HepG2 (cell line): ENCODE measurements around the gene HOXC12.

Experiments
- BHLHE40 ChIP-seq: IDR thresholded peaks from 2 replicates; pipeline ENCODE4 v1.6.1; 2011; ENCODE audit warnings: low read length, improper control_type of control experiment
- CEBPB ChIP-seq: IDR thresholded peaks from 2 replicates; pipeline ENCODE4 v1.6.1; 2011; ENCODE audit warnings: low read depth, low read length, improper control_type of control experiment, borderline replicate concordance
- RNF2 ChIP-seq: fragments of 450-650 bp; conservative IDR thresholded peaks from 2 replicates; pipeline ENCODE4 v1.6.1; 2016; ENCODE audit warnings: low read depth
- SETDB1 ChIP-seq: sonication (generic); formaldehyde crosslinking; IDR thresholded peaks from 2 replicates; pipeline ENCODE4 v1.5.1; 2020; ENCODE audit warnings: missing genetic modification reagents, mild to moderate bottlenecking, borderline replicate concordance
- SP5 ChIP-seq: IDR thresholded peaks from 2 replicates; pipeline ENCODE4 v1.6.1; 2016; ENCODE audit warnings: low read depth, borderline replicate concordance
- TBX3 ChIP-seq: fragments of 450-650 bp; IDR thresholded peaks from 2 replicates; pipeline ENCODE4 v1.6.1; 2017; ENCODE audit warnings: antibody characterized with exemption, mild to moderate bottlenecking, inconsistent platforms, borderline replicate concordance
- ZFP1 ChIP-seq: IDR thresholded peaks from 2 replicates; pipeline ENCODE4 v1.6.1; 2016
- TF ChIP-seq, protein P1 (sequence below): sonication (generic); formaldehyde crosslinking; IDR thresholded peaks from 2 replicates; pipeline ENCODE4 v1.5.0; 2020; ENCODE audit warnings: mild to moderate bottlenecking, missing genetic modification reagents, moderate library complexity

DNA sequence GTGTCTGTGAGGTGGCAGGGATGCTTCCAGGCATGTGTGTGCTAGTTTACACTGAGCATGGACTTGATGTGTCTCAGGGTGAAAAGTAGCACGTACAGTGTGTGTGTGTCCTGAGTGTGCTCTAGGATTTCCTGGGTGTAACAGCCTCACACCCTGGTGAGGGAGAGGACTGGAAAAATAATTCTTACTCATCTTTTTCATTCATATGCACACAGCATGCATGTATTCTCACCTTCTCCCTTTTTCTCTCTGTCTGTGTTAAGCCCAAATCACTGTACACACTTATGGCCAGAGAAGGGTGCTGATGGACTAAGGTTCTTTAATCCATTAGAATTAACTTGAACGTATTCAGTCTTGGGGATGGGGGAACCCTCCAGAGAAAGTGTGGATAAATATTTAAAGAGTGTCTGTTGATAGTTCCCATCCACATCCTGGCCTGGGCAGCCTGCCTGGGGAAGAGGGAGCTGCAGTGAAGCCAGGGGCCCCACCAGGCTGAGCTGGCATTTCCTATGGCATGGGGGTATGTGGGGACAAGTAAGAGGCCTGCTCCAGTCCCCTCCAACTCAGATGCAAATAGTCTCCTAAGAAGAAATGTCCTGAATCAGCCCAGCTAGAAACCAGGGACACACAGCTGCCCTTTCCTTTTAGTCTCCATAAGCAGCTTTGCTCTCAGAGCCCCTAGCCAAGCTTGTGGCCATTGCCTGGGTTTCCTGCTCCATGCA, 53.0 kb downstream of the HOXC12 start:
- no peak for TF ChIP-seq CEBPB
- TF ChIP-seq, protein P1, sequence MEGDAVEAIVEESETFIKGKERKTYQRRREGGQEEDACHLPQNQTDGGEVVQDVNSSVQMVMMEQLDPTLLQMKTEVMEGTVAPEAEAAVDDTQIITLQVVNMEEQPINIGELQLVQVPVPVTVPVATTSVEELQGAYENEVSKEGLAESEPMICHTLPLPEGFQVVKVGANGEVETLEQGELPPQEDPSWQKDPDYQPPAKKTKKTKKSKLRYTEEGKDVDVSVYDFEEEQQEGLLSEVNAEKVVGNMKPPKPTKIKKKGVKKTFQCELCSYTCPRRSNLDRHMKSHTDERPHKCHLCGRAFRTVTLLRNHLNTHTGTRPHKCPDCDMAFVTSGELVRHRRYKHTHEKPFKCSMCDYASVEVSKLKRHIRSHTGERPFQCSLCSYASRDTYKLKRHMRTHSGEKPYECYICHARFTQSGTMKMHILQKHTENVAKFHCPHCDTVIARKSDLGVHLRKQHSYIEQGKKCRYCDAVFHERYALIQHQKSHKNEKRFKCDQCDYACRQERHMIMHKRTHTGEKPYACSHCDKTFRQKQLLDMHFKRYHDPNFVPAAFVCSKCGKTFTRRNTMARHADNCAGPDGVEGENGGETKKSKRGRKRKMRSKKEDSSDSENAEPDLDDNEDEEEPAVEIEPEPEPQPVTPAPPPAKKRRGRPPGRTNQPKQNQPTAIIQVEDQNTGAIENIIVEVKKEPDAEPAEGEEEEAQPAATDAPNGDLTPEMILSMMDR (CRISPR knock-in tag), result no peak
- TF ChIP-seq BHLHE40, result no peak
- no peak for TF ChIP-seq SP5 (CRISPR knock-in tag)
- TF ChIP-seq TBX3, result no peak
- TF ChIP-seq SETDB1 (CRISPR knock-in tag), result no peak
- no peak for TF ChIP-seq RNF2
- TF ChIP-seq ZFP1 (CRISPR knock-in tag), result no peak
